GM06990 (cell line): ENCODE measurements around the gene ARFGEF3.

ENCODE experiments used
- DNase-seq: peaks from one replicate; pipeline ENCODE4 v3.0.0-alpha.2; 2011; ENCODE audit not compliant: insufficient read length; ENCODE audit errors: extremely low read depth
- H3K27me3 ChIP-seq: replicated peaks from 2 replicates; pipeline ENCODE4 v1.6.0; 2011; ENCODE audit warnings: low read length; ENCODE audit not compliant: control insufficient read depth, insufficient read depth
- H3K36me3 ChIP-seq: 2 replicates; pipeline ENCODE4 v1.5.1; 2011; ENCODE audit warnings: low read length; ENCODE audit not compliant: control insufficient read depth, insufficient read depth
- H3K4me3 ChIP-seq: replicated peaks from 2 replicates; pipeline ENCODE4 v1.5.1; 2011; ENCODE audit warnings: low read depth, mild to moderate bottlenecking, control low read depth, low read length
- CTCF ChIP-seq: IDR thresholded peaks from 2 replicates; pipeline ENCODE4 v1.5.1; 2011; ENCODE audit warnings: low read length, control low read depth, mild to moderate bottlenecking, inconsistent platforms; ENCODE audit not compliant: insufficient read depth, poor library complexity, severe bottlenecking

The ARFGEF3 gene

GRCh38 chr6:138302554-138302953 lies 140.8 kb downstream of the ARFGEF3 start:
- Histone ChIP-seq H3K36me3 (no peaks in the 10 kb centered on the region), H3K4me3 (no peak overlapping the region), H3K27me3 (no peaks in the 10 kb centered on the region; the same call in 1 of the 2 replicates)
- no peak for TF ChIP-seq CTCF
- no peak for DNase-seq

- Histone ChIP-seq H3K36me3 (no peaks in the 10 kb centered on the region), H3K4me3 (no peak overlapping the region), H3K27me3 (no peaks in the 10 kb centered on the region; the same call in 1 of the 2 replicates)
- no peak for TF ChIP-seq CTCF
- no peak for DNase-seq
Measured at GRCh38 chr6:138307352-138307751, 145.6 kb downstream of the ARFGEF3 start.

GRCh38 chr6:138307816-138308730 lies 146.3 kb downstream of the ARFGEF3 start:
- Histone ChIP-seq H3K4me3 (no peak overlapping the region), H3K36me3 (no peaks in the 10 kb centered on the region), H3K27me3 (no peaks in the 10 kb centered on the region; the same call in 1 of the 2 replicates)
- no peak for TF ChIP-seq CTCF
- no peak for DNase-seq

GRCh38 chr6:138308731-138309110 lies 147.0 kb downstream of the ARFGEF3 start:
- H3K36me3 ChIP-seq = no peaks in the 10 kb centered on the region
- no peak for DNase-seq
- TF ChIP-seq CTCF = no peak
- H3K27me3 ChIP-seq = no peaks in the 10 kb centered on the region; the same call in 1 of the 2 replicates
- H3K4me3 ChIP-seq = no peak overlapping the region

GRCh38 chr6:138309695-138310094 lies 148.0 kb downstream of the ARFGEF3 start:
- no peak for TF ChIP-seq CTCF
- no peak overlapping the region for H3K4me3 ChIP-seq
- DNase-seq = no peak
- H3K36me3 ChIP-seq = no peaks in the 10 kb centered on the region
- H3K27me3 ChIP-seq = no peaks in the 10 kb centered on the region; the same call in 1 of the 2 replicates
